H1 (cell line): ENCODE data around the gene KBTBD2. TPM values are rescaled to one million over a fixed set of nuclear protein-coding genes. Genes with fewer than 3 reads are reported as not detected.

Source experiments
- GABPA ChIP-seq: IDR thresholded peaks from 2 replicates; pipeline ENCODE4 v1.6.1; 2011; ENCODE audit warnings: mild to moderate bottlenecking, low read length, moderate library complexity, borderline replicate concordance; ENCODE audit not compliant: insufficient read depth
- SRF ChIP-seq: IDR thresholded peaks from 2 replicates; pipeline ENCODE4 v1.6.1; 2011; ENCODE audit warnings: mild to moderate bottlenecking, low read depth, low read length, moderate library complexity
- polyA plus RNA-seq, 7 experiments: library from polyadenylated mRNA; depleted of rRNA in 3 of 7; stranded (reverse) in 5 of 7; unstranded in 2 of 7; fragments of >200 nt in 5 of 7; fragments of 200-250 nt in 2 of 7; gene quantifications; 1 replicate in 5 of 7; 2 replicates in 1 of 7; 4 replicates in 1 of 7; pipeline versions ENCODE4 v1.2.1 to v1.2.3, GENCODE V29; 2011 to 2013; ENCODE audit warnings: missing spikeins in 2 of 7, mixed read lengths in 2 of 7
- total RNA-seq: library from RNA; stranded (reverse); fragmentation: NEBNext Ultra II Directional; extraction: Animal tissue kit (Norgen Biotek cat#: 25700); gene quantifications from 2 replicates; pipeline ENCODE4 v1.2.1, GENCODE V29; 2021

KBTBD2 gene
- total and polyA plus RNA-seq, 2 of the 8 experiments (the other 6 are each of a cell fraction or from before 2014, with no cell fraction given), result 13.1 to 25.7 TPM

GRCh38 chr7:32860090-32860489 lies 31.5 kb downstream of the KBTBD2 start (continued):
- no peak for TF ChIP-seq SRF
- no peak for TF ChIP-seq GABPA
